ENCODE results near the gene THRAP3. TPM values are rescaled to one million over a fixed set of nuclear protein-coding genes. Genes with fewer than 3 reads are reported as not detected.

Gene THRAP3
- total RNA-seq, 1 experiment from 2014 or later = 97.5 TPM

DNA sequence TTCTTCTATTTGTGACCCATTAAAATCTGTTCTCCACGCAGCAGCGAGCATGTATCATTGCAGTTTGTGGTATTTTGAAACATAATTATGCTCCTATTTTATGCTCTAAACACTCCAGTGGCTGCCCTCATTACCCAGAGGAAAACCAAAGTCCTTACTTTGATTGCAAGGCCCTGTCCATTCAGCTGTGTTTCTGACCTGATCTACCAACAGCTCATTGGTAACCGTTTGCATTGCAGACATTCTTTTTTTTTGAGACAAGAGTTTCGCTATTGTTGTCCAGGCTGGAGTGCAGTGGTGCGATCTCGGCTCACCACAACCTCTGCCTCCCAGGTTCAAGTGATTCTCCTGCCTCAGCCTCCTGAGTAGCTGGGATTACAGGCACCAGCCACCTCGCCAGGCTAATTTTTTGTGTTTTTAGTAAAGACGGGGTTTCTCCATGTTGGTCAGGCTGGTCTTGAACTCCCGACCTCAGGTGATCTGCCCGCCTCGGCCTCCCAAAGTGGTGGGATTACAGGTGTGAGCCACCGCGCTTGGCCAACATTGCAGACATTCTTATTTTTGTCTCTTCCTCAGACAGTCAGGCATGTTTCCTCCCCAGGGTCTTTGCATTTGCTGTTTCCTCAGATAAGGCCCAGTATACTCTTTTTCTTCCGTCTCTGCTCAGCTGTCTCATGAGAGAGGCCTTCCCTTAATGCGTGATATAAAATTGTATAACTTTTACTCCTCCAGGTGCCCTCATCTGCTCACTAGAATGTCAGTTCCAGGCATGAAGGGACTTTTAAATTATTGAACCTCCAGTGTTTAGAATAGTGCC is 32.5 kb downstream of the THRAP3 start:
- Mint-ChIP-seq H3K4me3 (ENCODE audit: low read depth, unreplicated experiment) (peak overlapping the region; percentile 13), H3K27me3 (ENCODE audit: unreplicated experiment) (no peaks in the 10 kb centered on the region), H3K9me3 (ENCODE audit: low read depth, unreplicated experiment) (no peaks in the 10 kb centered on the region), H3K4me1 (ENCODE audit: low read depth, unreplicated experiment) (peaks cover 31% of the 10 kb centered on the region), H3K36me3 (ENCODE audit: insufficient read depth, unreplicated experiment) (peaks cover 50% of the 10 kb centered on the region), H3K27ac (ENCODE audit: unreplicated experiment) (peak overlapping the region; percentile 81)
- CTCF ChIA-PET = no interaction called here
- no peak for DNase-seq
- TF ChIP-seq, protein P1, sequence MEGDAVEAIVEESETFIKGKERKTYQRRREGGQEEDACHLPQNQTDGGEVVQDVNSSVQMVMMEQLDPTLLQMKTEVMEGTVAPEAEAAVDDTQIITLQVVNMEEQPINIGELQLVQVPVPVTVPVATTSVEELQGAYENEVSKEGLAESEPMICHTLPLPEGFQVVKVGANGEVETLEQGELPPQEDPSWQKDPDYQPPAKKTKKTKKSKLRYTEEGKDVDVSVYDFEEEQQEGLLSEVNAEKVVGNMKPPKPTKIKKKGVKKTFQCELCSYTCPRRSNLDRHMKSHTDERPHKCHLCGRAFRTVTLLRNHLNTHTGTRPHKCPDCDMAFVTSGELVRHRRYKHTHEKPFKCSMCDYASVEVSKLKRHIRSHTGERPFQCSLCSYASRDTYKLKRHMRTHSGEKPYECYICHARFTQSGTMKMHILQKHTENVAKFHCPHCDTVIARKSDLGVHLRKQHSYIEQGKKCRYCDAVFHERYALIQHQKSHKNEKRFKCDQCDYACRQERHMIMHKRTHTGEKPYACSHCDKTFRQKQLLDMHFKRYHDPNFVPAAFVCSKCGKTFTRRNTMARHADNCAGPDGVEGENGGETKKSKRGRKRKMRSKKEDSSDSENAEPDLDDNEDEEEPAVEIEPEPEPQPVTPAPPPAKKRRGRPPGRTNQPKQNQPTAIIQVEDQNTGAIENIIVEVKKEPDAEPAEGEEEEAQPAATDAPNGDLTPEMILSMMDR (IDR thresholded peaks at IDR 0.05; ENCODE audit: unreplicated experiment) = no peak
- BruUV-seq (replicated peaks) = no TSS peak
- intact Hi-C loops (cut with micrococcal nuclease; ENCODE audit: unreplicated experiment) = no loop called here

DNA sequence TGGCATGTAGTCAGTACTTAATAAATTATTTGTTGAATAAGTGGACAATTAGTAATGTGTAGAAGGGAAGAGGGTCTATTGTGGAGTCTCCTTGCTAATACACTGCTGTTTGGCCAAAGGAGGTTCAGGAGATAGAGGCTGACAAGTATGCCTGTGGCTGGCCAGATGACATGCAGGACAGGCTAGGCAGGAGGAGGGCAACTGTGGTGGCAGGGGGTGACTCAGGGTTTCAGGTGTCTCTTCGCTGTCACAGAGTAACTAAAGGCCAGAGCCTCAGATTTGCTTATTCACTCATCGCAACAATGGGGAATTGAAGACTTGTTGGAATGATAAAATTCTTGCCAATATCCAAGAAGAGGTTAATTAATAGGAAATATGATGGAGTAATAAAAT is 33.1 kb downstream of the THRAP3 start:
- CTCF ChIA-PET = no interaction called here
- DNase-seq = peak; percentile 23
- Mint-ChIP-seq H3K27me3 (ENCODE audit: unreplicated experiment) (no peaks in the 10 kb centered on the region), H3K4me3 (ENCODE audit: low read depth, unreplicated experiment) (peak overlapping the region; percentile 13), H3K4me1 (ENCODE audit: low read depth, unreplicated experiment) (peaks cover 37% of the 10 kb centered on the region), H3K36me3 (ENCODE audit: insufficient read depth, unreplicated experiment) (peaks cover 56% of the 10 kb centered on the region), H3K27ac (ENCODE audit: unreplicated experiment) (peak overlapping the region; percentile 81), H3K9me3 (ENCODE audit: low read depth, unreplicated experiment) (no peaks in the 10 kb centered on the region)
- TF ChIP-seq, protein P1 (IDR thresholded peaks at IDR 0.05; ENCODE audit: unreplicated experiment) = no peak
- BruUV-seq (replicated peaks) = no TSS peak
- intact Hi-C loops (cut with micrococcal nuclease; ENCODE audit: unreplicated experiment) = no loop called here

DNA sequence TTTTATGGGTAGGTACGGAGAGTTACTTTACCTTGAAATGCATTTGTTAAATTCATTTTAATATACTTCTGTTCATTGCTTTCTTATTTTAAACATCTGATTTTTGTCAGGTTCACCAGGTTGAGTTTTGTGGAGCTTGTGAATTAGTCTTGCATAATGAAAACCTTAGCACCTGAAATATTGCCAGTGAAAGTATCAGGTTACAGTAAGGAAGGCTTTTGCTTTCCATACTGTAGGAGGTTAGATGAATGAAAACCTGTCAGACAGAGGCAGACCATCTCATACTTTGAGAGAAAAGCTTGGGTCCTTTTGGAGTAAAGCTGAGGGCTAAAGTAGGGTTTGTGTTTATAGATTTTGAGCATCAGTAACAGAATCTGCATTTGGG is 34.7 kb downstream of the THRAP3 start:
- DNase-seq = no peak
- CTCF ChIA-PET = interaction anchor here (0.7 to 1.2 kb wide), 3 partner anchors 10 to 27 kb away, joined by 3 to 11 read pairs (median 3); no protein-coding TSS in a partner anchor
- intact Hi-C loops (cut with micrococcal nuclease; ENCODE audit: unreplicated experiment) = no loop called here
- Mint-ChIP-seq H3K27me3 (ENCODE audit: unreplicated experiment) (no peaks in the 10 kb centered on the region), H3K27ac (ENCODE audit: unreplicated experiment) (peak overlapping the region; percentile 31), H3K9me3 (ENCODE audit: low read depth, unreplicated experiment) (no peaks in the 10 kb centered on the region), H3K4me3 (ENCODE audit: low read depth, unreplicated experiment) (no peak overlapping the region), H3K4me1 (ENCODE audit: low read depth, unreplicated experiment) (peaks cover 41% of the 10 kb centered on the region), H3K36me3 (ENCODE audit: insufficient read depth, unreplicated experiment) (peaks cover 68% of the 10 kb centered on the region)
- no TSS peak for BruUV-seq (replicated peaks)
- TF ChIP-seq, protein P1 (IDR thresholded peaks at IDR 0.05; ENCODE audit: unreplicated experiment) = no peak

DNA sequence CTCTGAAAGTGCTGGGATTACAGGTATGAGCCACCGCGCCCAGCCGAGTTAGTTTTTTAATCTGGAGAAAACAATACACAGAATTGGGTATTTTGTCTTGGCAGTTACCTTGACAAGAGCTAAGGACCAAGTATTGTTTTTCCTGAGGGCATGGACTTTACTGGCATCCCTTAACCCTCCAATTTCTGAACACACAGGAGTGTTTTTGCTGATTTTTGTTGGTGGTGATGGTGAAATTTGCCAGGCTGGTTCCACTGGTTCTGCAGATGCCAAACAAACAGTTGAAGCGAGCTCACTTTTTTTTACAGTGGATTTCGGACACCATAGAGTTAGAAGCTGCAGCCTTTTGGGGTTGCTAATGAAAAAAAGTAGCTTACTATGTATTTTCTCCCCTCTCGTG is 44.7 kb downstream of the THRAP3 start:
- Mint-ChIP-seq H3K9me3 (ENCODE audit: low read depth, unreplicated experiment) (no peaks in the 10 kb centered on the region), H3K36me3 (ENCODE audit: insufficient read depth, unreplicated experiment) (peaks cover 59% of the 10 kb centered on the region), H3K4me3 (ENCODE audit: low read depth, unreplicated experiment) (no peak overlapping the region), H3K27me3 (ENCODE audit: unreplicated experiment) (no peaks in the 10 kb centered on the region), H3K27ac (ENCODE audit: unreplicated experiment) (no peak overlapping the region), H3K4me1 (ENCODE audit: low read depth, unreplicated experiment) (no peaks in the 10 kb centered on the region)
- no peak for DNase-seq
- BruUV-seq (replicated peaks) = no TSS peak
- intact Hi-C loops (cut with micrococcal nuclease; ENCODE audit: unreplicated experiment) = no loop called here
- TF ChIP-seq, protein P1 (IDR thresholded peaks at IDR 0.05; ENCODE audit: unreplicated experiment) = no peak
- CTCF ChIA-PET = interaction anchor here (0.6 to 0.7 kb wide), 2 partner anchors 16 to 372 kb away, joined by 3 read pairs; no protein-coding TSS in a partner anchor

Measured in Calu3 (cell line).